Measurements from ENCODE around the gene FAM83F.

DNA sequence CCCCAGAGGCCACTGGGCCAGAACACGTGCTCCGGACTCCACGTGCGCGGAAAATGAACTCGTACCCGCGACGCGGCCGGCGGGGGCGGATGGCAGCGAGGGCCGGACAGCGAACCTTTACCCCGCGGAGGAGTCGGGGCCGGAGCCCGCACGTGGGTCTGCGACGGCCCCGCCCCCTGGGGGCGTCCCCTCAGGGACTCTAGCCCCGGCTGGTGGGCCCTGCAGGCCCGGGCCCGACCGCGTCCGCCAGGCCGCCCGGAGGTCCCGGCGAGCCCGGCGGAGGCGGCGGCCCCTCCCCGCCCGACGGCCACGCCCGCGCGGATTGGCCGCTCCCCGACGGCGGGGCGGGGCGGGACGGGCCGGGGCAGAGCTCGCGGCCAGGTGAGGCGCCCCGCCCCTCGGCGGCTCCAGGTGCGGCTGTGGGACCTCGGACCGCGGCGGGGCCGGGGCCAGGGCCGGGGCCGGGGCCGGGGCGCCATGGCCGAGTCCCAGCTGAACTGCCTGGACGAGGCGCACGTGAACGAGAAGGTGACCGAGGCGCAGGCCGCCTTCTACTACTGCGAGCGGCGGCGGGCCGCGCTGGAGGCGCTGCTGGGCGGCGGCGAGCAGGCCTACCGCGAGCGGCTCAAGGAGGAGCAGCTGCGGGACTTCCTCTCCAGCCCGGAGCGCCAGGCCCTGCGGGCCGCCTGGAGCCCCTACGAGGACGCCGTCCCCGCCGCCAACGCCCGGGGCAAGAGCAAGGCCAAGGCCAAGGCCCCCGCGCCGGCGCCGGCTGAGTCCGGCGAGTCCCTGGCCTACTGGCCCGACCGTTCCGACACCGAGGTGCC is at the start of gene FAM83F:
- TF ChIP-seq ZNF274 (IDR thresholded peaks at IDR 0.05; ENCODE audit: low read depth, low read length) (no peak), SUZ12 (IDR thresholded peaks at IDR 0.05; ENCODE audit: extremely low read depth, insufficient read depth, insufficient read length) (no peak)
